ENCODE measurements around the gene TTYH2. TPM values are rescaled to one million over a fixed set of nuclear protein-coding genes. Genes with fewer than 3 reads are reported as not detected.

TTYH2 gene
- total and polyA plus RNA-seq, 2 donors (not counting 1 experiment from before 2014, with no cell fraction given) = 3.0 to 3.1 TPM

GRCh38 chr17:74289688-74290087 is 76.3 kb downstream of the TTYH2 start:
- DNase-seq (no peak), ATAC-seq (ENCODE audit: low read depth) (no peak)
- peaks cover 0 to 5% (median 0%) of the 10 kb centered on the region in 4 experiments for H3K27me3 ChIP-seq (replicated peaks in 1 of 4; ENCODE audit: control extremely low read depth in 1 of 4, control insufficient read depth in 3 of 4, insufficient read depth in 4 of 4, low read length in 3 of 4)
- ChIA-PET CTCF (interaction anchor here (1.2 kb wide), 1 partner anchor 205 kb away, joined by 5 read pairs; no protein-coding TSS in a partner anchor), POLR2A (no interaction called here)
- H4K20me1 ChIP-seq (ENCODE audit: control insufficient read depth, insufficient read depth, low read length, poor library complexity, severe bottlenecking) = no peaks in the 10 kb centered on the region
- H3K27ac ChIP-seq (ENCODE audit: low read length in 2 of 2) = no peak overlapping the region
- Mint-ChIP-seq H3K9me3 (ENCODE audit: insufficient read depth) (no peaks in the 10 kb centered on the region), H3K27ac (no peak overlapping the region), H3K4me3 (no peak overlapping the region), H3K27me3 (peaks cover 3% of the 10 kb centered on the region), H3K4me1 (no peaks in the 10 kb centered on the region)
- no peak for TF ChIP-seq CTCF (IDR thresholded peaks at IDR 0.05)
- TF ChIP-seq EZH2 (IDR thresholded peaks at IDR 0.05; ENCODE audit: borderline replicate concordance, insufficient read depth, low read depth, low read length, poor library complexity, severe bottlenecking) = no peak
- no peak overlapping the region for H2AFZ ChIP-seq (ENCODE audit: insufficient read depth, low read depth, low read length, poor library complexity, severe bottlenecking)
- no peaks in the 10 kb centered on the region for H3K36me3 ChIP-seq (replicated peaks in 1 of 2; ENCODE audit: control extremely low read depth in 1 of 2, control insufficient read depth in 1 of 2, extremely low read depth in 1 of 2, insufficient read depth in 2 of 2, low read length in 1 of 2)
- no peak overlapping the region for H3K4me3 ChIP-seq (ENCODE audit: control extremely low read depth in 1 of 5, extremely low read depth in 1 of 5, insufficient read depth in 1 of 5, low read depth in 2 of 5, low read length in 4 of 5)
- intact Hi-C loops (cut with micrococcal nuclease) = no loop called here
- WGBS (ENCODE audit: insufficient coverage) = 56% methylated on average over 7 of the region's 11 CpGs
- peaks cover 0 to 4% (median 0%) of the 10 kb centered on the region in 3 donors for H3K9me3 ChIP-seq (ENCODE audit: control extremely low read depth in 1 of 3, control insufficient read depth in 2 of 3, insufficient read depth in 1 of 3, low read length in 2 of 3)
- peaks cover 0 to 4% of the 10 kb centered on the region in 2 donors for H3K4me1 ChIP-seq (ENCODE audit: control insufficient read depth in 2 of 2, insufficient read depth in 2 of 2, low read length in 2 of 2)
- H3K4me2 ChIP-seq (replicated peaks; ENCODE audit: low read depth, low read length, poor library complexity, severe bottlenecking) = no peak overlapping the region
- no peaks in the 10 kb centered on the region for H3K79me2 ChIP-seq (ENCODE audit: control insufficient read depth, insufficient read depth, low read length)
- no peak overlapping the region for H3K9ac ChIP-seq (ENCODE audit: low read length)

- ChIA-PET POLR2A (no interaction called here), CTCF (interaction anchor here (1.2 kb wide), 1 partner anchor 204 kb away, joined by 5 read pairs; no protein-coding TSS in a partner anchor)
- WGBS (ENCODE audit: insufficient coverage) = 100% methylated on average over 7 of the region's 11 CpGs
- H3K27me3 Mint-ChIP-seq = peaks cover 3% of the 10 kb centered on the region
- no peaks in the 10 kb centered on the region for H3K4me1 Mint-ChIP-seq
- H3K36me3 ChIP-seq (replicated peaks in 1 of 2; ENCODE audit: control extremely low read depth in 1 of 2, control insufficient read depth in 1 of 2, extremely low read depth in 1 of 2, insufficient read depth in 2 of 2, low read length in 1 of 2) = no peaks in the 10 kb centered on the region
- H3K27ac Mint-ChIP-seq = no peak overlapping the region
- DNase-seq (no peak), ATAC-seq (ENCODE audit: low read depth) (no peak)
- no peak overlapping the region for H3K27ac ChIP-seq (ENCODE audit: low read length in 2 of 2)
- no peaks in the 10 kb centered on the region for H3K27me3 ChIP-seq (replicated peaks in 1 of 4; ENCODE audit: control extremely low read depth in 1 of 4, control insufficient read depth in 3 of 4, insufficient read depth in 4 of 4, low read length in 3 of 4)
- no peak overlapping the region for H3K4me2 ChIP-seq (replicated peaks; ENCODE audit: low read depth, low read length, poor library complexity, severe bottlenecking)
- H3K9me3 ChIP-seq (ENCODE audit: control extremely low read depth in 1 of 3, control insufficient read depth in 2 of 3, insufficient read depth in 1 of 3, low read length in 2 of 3) = peaks cover 0 to 6% (median 0%) of the 10 kb centered on the region in 3 donors
- H3K4me3 Mint-ChIP-seq = no peak overlapping the region
- no peaks in the 10 kb centered on the region for H3K4me1 ChIP-seq (ENCODE audit: control insufficient read depth in 2 of 2, insufficient read depth in 2 of 2, low read length in 2 of 2)
- H3K79me2 ChIP-seq (ENCODE audit: control insufficient read depth, insufficient read depth, low read length) = no peaks in the 10 kb centered on the region
- no peak overlapping the region for H3K9ac ChIP-seq (ENCODE audit: low read length)
- H2AFZ ChIP-seq (ENCODE audit: insufficient read depth, low read depth, low read length, poor library complexity, severe bottlenecking) = no peak overlapping the region
- no peaks in the 10 kb centered on the region for H4K20me1 ChIP-seq (ENCODE audit: control insufficient read depth, insufficient read depth, low read length, poor library complexity, severe bottlenecking)
- H3K9me3 Mint-ChIP-seq (ENCODE audit: insufficient read depth) = no peaks in the 10 kb centered on the region
- no peak overlapping the region for H3K4me3 ChIP-seq (ENCODE audit: control extremely low read depth in 1 of 5, extremely low read depth in 1 of 5, insufficient read depth in 1 of 5, low read depth in 2 of 5, low read length in 4 of 5)
- TF ChIP-seq EZH2 (IDR thresholded peaks at IDR 0.05; ENCODE audit: borderline replicate concordance, insufficient read depth, low read depth, low read length, poor library complexity, severe bottlenecking) = no peak
- TF ChIP-seq CTCF (IDR thresholded peaks at IDR 0.05) = no peak
- intact Hi-C loops (cut with micrococcal nuclease) = no loop called here
Observed at GRCh38 chr17:74290340-74290739, 77.0 kb downstream of the TTYH2 start.
